Head of caudate nucleus (tissue), 42 donors: Measurements from ENCODE around the gene FCGR3A.
"Not testable (repeated sequence)": the region's sequence is repeated elsewhere in the genome, so short reads cannot be mapped to it uniquely, and the experiment has no call there.

Experiments
- DNase-seq, 42 donors: peaks; one replicate each; pipeline versions ENCODE4 v3.0.0 to v3.0.0-alpha.2; 2020 to 2021; ENCODE audit warnings: mixed read lengths in 7 of 42
- intact Hi-C: fragments of 100-400 bp; cut with DNase I; formaldehyde crosslinking; loops from one replicate; pipeline ENCODE4 v1.15.0; 2022

Gene FCGR3A

GRCh38 chr1:161549652-161550051 lies at the start of gene FCGR3A:
Gene FCGR3A (minus strand): TSS chr1:161549818. CDS start chr1:161549736, 82 bp downstream.
- DNase-seq, result peak in 3 of 42 donors; percentile 28 to 34 (median 29)
- intact Hi-C loops, result no loop called here

- DNase-seq, result not testable (repeated sequence)
Measured at GRCh38 chr1:161597077-161597476, 47.5 kb upstream of the FCGR3A start.

DNA sequence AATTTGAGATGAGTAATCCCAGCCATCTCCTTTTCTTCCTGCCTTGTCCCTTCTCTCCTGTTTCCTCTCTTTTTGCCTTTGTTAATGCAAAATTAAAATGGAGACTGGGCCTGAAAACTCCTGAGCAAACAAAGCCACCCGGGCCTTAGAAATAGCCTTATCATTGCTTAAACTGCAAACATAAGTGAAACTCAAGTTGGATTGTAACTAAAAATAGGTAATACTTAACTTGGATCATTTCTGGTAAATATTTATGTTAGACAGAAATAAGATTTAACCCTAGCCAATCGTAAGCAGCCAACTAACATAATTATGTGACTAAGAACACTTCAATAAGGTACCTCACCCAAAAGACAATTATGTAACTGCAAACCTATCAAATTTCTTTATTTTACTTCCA lies 46.0 kb upstream of the FCGR3A start:
- intact Hi-C loops, DNase-seq: not testable (repeated sequence)

More at GRCh38 chr1:161597077-161597476, 47.5 kb upstream of the FCGR3A start:
- intact Hi-C loops, result not testable (repeated sequence)

DNA sequence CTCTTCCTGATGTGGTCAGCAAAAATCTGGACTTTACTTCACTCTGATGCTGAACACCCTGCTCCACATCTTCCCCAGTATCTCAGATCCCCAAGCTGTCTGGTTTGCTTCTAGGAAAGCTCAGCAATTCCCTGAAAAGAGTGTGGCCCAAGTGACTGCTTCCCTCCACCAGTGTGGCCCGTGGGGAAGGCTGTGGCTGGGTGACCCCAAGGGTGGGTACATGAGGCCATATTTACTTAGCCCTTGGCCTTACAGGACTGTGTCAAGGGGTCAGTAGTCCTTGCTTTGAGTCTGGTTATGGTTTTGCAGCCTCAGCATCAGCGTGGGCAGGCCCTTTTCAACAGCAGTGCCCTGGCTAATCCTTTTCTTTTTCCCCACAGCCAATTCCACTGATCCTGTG lies 45.6 kb upstream of the FCGR3A start:
- not testable (repeated sequence) for DNase-seq

GRCh38 chr1:161594269-161594984 lies 44.8 kb upstream of the FCGR3A start:
- peak in 6 of 42 donors; percentile 10 to 51 (median 32) for DNase-seq
- intact Hi-C loops, result not testable (repeated sequence)

More for the DNA sequence above, 45.6 kb upstream of the FCGR3A start:
- intact Hi-C loops, result not testable (repeated sequence)

- intact Hi-C loops, DNase-seq: not testable (repeated sequence)
Measured at GRCh38 chr1:161593092-161593755, 43.6 kb upstream of the FCGR3A start.

GRCh38 chr1:161592586-161592985 lies 43.0 kb upstream of the FCGR3A start:
- DNase-seq, intact Hi-C loops: not testable (repeated sequence)

- intact Hi-C loops, result not testable (repeated sequence)
Measured at GRCh38 chr1:161589920-161590319, 40.3 kb upstream of the FCGR3A start.

DNA sequence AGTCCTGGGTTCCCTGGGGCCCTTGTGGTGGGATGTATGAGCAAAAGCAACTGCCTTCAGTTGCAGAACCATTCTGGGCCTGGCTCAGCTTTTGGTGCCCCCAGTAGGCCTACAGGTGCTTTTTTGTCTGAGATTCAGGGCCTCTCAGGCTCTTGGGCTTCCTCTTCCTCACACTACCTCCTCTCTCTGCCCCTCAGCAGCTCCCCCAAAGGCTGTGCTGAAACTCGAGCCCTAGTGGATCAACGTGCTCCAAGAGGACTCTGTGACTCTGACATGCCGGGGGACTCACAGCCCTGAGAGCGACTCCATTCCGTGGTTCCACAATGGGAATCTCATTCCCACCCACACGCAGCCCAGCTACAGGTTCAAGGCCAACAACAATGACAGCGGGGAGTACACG lies 39.7 kb upstream of the FCGR3A start:
- DNase-seq, intact Hi-C loops: not testable (repeated sequence)

More at GRCh38 chr1:161589920-161590319, 40.3 kb upstream of the FCGR3A start:
- DNase-seq, result not testable (repeated sequence)

DNA sequence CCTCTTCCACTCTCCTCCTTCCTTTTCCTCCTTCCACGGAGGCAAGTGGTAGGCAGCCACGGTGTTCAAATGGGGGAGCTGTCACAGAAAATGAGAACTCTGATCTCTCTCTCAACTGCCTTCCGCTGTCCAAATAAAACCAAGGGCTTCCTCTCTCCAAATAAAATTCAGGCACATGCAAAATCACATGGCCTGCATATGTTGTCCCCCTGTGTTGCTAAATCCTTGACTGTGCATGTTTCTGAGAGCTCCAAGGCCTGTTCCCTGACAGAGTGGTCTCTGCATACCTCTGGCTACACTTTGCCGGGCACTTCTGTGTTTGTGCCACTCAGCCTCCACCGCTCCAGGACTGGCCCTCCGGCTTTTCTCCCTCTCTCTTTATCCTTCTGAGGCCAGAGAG lies 39.0 kb upstream of the FCGR3A start:
- intact Hi-C loops, DNase-seq: not testable (repeated sequence)

DNA sequence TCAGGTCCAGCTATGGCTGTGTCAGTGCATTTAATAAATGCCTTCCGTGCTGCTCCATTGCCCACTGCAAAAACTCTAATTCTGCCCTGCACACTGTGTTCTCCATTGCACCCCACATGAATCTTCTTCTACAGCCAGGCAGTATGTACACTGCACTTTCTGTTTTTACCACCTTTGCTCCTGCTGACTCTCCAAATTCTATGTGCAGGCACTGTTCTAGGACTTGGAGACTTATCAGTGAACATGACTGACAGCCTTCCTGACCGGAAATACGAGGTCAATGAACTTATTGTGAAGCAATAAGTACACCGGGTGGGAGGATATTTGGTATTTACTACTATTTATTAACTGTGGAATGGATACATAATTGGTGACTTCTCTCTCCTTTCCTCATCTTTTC lies 33.3 kb upstream of the FCGR3A start:
- DNase-seq, intact Hi-C loops: not testable (repeated sequence)

- intact Hi-C loops, result not testable (repeated sequence)
Measured at GRCh38 chr1:161580879-161581537, 31.4 kb upstream of the FCGR3A start.

DNA sequence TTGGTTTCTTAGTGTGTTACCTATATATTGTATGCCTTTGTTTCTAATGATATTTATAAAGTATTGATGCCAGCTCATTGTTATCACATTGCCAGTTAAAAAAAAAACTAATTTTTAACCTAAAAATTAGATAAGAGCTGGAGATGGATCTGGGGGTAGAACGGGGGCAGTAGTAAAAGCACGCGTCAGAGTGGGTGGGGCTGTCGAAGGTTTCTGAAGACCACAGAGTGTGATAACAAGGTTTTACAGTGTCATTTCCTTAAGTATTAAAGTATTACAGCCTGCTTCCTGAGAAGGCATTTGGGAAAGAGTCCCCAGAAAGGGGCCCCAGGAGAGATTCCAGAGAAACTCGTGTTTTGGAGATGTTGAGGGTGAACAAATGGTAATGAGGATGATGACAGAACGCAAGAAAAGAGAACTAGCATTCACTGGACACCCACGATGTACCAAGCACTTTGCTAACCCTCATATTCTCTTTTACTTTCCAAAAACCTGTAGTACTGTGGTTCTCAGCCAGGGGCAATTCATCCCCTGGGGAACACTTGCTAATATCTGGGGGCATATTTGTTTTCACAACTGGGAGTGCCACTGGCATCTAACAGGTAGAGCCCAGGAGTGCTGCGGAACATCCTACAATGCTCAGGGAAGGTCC lies 30.4 kb upstream of the FCGR3A start:
- DNase-seq, intact Hi-C loops: not testable (repeated sequence)

More at GRCh38 chr1:161580879-161581537, 31.4 kb upstream of the FCGR3A start:
- DNase-seq, result not testable (repeated sequence)

- DNase-seq, intact Hi-C loops: not testable (repeated sequence)
Measured at GRCh38 chr1:161576676-161577075, 27.1 kb upstream of the FCGR3A start.

DNA sequence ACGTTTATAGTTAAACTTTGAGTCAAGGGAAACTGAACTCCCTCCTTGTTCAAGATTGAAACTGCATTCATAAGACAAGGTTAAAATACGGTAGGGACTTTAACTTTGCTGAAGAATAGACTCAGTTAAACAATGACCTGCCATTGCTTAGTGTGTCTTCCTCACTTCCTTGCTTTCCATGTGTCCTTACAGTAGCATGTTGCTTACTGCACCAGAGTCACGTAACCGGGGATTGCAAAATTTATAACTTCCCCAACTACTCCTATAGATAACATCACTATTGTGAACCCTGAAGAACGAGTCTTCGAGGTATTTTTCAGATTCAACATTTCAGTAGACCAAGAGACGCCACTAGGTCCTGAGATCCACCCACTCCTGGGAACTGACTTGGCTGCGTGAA lies 22.1 kb upstream of the FCGR3A start:
- intact Hi-C loops, DNase-seq: not testable (repeated sequence)

- intact Hi-C loops, DNase-seq: not testable (repeated sequence)
Measured at GRCh38 chr1:161566602-161566960, 17.0 kb upstream of the FCGR3A start.

- intact Hi-C loops, result not testable (repeated sequence)
Measured at GRCh38 chr1:161563522-161563921, 13.9 kb upstream of the FCGR3A start.

DNA sequence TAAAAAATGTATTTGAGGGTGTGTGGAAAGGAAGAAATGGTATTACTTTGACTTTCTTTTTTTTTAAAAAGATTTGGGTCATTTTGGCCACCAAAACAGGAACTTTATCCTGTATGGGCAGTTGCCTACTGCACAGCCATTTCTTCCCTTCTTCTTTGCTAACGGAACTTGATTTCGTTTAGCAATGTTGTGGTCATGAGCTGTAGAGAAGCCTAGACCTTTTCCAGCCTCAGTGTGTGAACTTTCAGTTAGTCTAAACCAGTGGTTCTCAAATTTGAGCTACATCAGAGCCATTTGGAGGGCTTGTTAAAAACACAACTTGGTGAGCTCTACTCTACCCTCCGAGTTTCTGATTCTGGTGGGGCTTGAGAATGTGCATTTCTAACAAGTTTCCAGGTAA lies 12.8 kb upstream of the FCGR3A start:
- intact Hi-C loops, DNase-seq: not testable (repeated sequence)

More at GRCh38 chr1:161563522-161563921, 13.9 kb upstream of the FCGR3A start:
- DNase-seq, result not testable (repeated sequence)
